WTC11 (cell line): ENCODE data around the gene TANGO6.

Experiments
- FOXJ3 ChIP-seq: sonication (generic); formaldehyde crosslinking; IDR thresholded peaks from 2 replicates; pipeline ENCODE4 v1.9.0; 2021; ENCODE audit warnings: missing genetic modification reagents, mild to moderate bottlenecking, borderline replicate concordance
- FOXK1 ChIP-seq: sonication (generic); formaldehyde crosslinking; IDR thresholded peaks from 2 replicates; pipeline ENCODE4 v1.8.0; 2022; ENCODE audit warnings: mild to moderate bottlenecking, moderate library complexity, missing genetic modification reagents
- TCF7 ChIP-seq: sonication (generic); formaldehyde crosslinking; IDR thresholded peaks from 2 replicates; pipeline ENCODE4 v1.8.0; 2022; ENCODE audit warnings: mild to moderate bottlenecking, low read depth, missing genetic modification reagents, moderate library complexity
- ZNF416 ChIP-seq: fragments of 250-450 bp; sonication (Bioruptor Pico); IDR thresholded peaks from 2 replicates; pipeline ENCODE4 v1.9.0; 2021; ENCODE audit warnings: mild to moderate bottlenecking, inconsistent platforms
- TF ChIP-seq, protein P1 (sequence below): fragments of 200-600 bp; IDR thresholded peaks from 2 replicates; pipeline ENCODE4 v1.8.0; 2022; ENCODE audit warnings: antibody characterized with exemption
- TF ChIP-seq, protein P2 (sequence below): sonication (generic); formaldehyde crosslinking; IDR thresholded peaks from 2 replicates; pipeline ENCODE4 v1.8.0; 2022; ENCODE audit warnings: mild to moderate bottlenecking, missing genetic modification reagents
- TF ChIP-seq, protein P3 (sequence below): sonication (generic); formaldehyde crosslinking; IDR thresholded peaks from 2 replicates; pipeline ENCODE4 v1.8.0; 2022; ENCODE audit warnings: mild to moderate bottlenecking, missing genetic modification reagents
- TF ChIP-seq, protein P4 (sequence below): sonication (generic); formaldehyde crosslinking; IDR thresholded peaks from 2 replicates; pipeline ENCODE4 v1.8.1; 2022; ENCODE audit warnings: low read depth, mild to moderate bottlenecking, moderate library complexity, missing genetic modification reagents, borderline replicate concordance
- TF ChIP-seq, protein P5 (sequence below): fragments of 250-450 bp; sonication (Bioruptor Pico); IDR thresholded peaks from 2 replicates; pipeline ENCODE4 v2.1.2; 2022; ENCODE audit warnings: mild to moderate bottlenecking, moderate library complexity
- TF ChIP-seq, protein P6 (sequence below): sonication (generic); formaldehyde crosslinking; IDR thresholded peaks from 2 replicates; pipeline ENCODE4 v1.8.1; 2022; ENCODE audit warnings: mild to moderate bottlenecking, missing genetic modification reagents, moderate library complexity, borderline replicate concordance

DNA sequence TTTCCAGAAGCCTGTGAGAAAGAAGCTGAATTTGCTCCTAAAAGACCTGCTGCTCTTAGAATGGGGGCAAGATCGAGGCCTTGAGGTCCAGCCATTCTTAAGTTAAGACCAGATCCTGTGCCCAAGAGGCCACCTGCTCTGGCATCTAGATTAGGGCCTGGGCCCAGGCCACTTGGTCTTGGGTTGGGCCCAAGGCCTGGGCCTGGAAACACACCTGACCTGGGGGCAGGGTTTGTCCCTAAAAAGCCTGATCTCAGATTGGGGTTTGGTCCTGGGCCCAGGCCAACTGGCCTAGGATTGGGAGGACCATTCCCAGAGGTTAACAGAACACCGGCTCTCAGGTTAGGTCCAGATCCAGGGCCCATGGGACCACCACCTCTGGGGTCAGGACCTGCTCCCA is 276.2 kb downstream of the TANGO6 start:
- TF ChIP-seq, protein P1, sequence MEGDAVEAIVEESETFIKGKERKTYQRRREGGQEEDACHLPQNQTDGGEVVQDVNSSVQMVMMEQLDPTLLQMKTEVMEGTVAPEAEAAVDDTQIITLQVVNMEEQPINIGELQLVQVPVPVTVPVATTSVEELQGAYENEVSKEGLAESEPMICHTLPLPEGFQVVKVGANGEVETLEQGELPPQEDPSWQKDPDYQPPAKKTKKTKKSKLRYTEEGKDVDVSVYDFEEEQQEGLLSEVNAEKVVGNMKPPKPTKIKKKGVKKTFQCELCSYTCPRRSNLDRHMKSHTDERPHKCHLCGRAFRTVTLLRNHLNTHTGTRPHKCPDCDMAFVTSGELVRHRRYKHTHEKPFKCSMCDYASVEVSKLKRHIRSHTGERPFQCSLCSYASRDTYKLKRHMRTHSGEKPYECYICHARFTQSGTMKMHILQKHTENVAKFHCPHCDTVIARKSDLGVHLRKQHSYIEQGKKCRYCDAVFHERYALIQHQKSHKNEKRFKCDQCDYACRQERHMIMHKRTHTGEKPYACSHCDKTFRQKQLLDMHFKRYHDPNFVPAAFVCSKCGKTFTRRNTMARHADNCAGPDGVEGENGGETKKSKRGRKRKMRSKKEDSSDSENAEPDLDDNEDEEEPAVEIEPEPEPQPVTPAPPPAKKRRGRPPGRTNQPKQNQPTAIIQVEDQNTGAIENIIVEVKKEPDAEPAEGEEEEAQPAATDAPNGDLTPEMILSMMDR, result no peak
- TF ChIP-seq ZNF416 (CRISPR knock-in tag) (no peak), TCF7 (CRISPR knock-in tag) (no peak), FOXJ3 (CRISPR knock-in tag) (no peak), FOXK1 (CRISPR knock-in tag) (no peak)
- TF ChIP-seq, protein P2, sequence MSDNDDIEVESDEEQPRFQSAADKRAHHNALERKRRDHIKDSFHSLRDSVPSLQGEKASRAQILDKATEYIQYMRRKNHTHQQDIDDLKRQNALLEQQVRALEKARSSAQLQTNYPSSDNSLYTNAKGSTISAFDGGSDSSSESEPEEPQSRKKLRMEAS (CRISPR knock-in tag), result no peak
- TF ChIP-seq, protein P3, sequence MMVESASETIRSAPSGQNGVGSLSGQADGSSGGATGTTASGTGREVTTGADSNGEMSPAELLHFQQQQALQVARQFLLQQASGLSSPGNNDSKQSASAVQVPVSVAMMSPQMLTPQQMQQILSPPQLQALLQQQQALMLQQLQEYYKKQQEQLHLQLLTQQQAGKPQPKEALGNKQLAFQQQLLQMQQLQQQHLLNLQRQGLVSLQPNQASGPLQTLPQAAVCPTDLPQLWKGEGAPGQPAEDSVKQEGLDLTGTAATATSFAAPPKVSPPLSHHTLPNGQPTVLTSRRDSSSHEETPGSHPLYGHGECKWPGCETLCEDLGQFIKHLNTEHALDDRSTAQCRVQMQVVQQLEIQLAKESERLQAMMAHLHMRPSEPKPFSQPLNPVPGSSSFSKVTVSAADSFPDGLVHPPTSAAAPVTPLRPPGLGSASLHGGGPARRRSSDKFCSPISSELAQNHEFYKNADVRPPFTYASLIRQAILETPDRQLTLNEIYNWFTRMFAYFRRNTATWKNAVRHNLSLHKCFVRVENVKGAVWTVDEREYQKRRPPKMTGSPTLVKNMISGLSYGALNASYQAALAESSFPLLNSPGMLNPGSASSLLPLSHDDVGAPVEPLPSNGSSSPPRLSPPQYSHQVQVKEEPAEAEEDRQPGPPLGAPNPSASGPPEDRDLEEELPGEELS (CRISPR knock-in tag), result no peak
- TF ChIP-seq, protein P4, sequence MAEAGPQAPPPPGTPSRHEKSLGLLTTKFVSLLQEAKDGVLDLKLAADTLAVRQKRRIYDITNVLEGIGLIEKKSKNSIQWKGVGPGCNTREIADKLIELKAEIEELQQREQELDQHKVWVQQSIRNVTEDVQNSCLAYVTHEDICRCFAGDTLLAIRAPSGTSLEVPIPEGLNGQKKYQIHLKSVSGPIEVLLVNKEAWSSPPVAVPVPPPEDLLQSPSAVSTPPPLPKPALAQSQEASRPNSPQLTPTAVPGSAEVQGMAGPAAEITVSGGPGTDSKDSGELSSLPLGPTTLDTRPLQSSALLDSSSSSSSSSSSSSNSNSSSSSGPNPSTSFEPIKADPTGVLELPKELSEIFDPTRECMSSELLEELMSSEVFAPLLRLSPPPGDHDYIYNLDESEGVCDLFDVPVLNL (CRISPR knock-in tag), result no peak
- TF ChIP-seq, protein P5, sequence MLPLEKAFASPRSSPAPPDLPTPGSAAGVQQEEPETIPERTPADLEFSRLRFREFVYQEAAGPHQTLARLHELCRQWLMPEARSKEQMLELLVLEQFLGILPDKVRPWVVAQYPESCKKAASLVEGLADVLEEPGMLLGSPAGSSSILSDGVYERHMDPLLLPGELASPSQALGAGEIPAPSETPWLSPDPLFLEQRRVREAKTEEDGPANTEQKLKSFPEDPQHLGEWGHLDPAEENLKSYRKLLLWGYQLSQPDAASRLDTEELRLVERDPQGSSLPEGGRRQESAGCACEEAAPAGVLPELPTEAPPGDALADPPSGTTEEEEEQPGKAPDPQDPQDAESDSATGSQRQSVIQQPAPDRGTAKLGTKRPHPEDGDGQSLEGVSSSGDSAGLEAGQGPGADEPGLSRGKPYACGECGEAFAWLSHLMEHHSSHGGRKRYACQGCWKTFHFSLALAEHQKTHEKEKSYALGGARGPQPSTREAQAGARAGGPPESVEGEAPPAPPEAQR, result no peak
- TF ChIP-seq, protein P6, sequence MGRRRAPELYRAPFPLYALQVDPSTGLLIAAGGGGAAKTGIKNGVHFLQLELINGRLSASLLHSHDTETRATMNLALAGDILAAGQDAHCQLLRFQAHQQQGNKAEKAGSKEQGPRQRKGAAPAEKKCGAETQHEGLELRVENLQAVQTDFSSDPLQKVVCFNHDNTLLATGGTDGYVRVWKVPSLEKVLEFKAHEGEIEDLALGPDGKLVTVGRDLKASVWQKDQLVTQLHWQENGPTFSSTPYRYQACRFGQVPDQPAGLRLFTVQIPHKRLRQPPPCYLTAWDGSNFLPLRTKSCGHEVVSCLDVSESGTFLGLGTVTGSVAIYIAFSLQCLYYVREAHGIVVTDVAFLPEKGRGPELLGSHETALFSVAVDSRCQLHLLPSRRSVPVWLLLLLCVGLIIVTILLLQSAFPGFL (CRISPR knock-in tag), result no peak
